MM.1S (cell line): ENCODE data around the gene APOC1.

Source experiments
- EZH2 ChIP-seq: fragments of 300-600 bp; sonication (generic); optimal IDR thresholded peaks from 2 replicates; pipeline ENCODE3; 2017; ENCODE audit warnings: low read depth, mild to moderate bottlenecking, antibody characterized with exemption, low read length, mixed read lengths
- EZH2phosphoT487 ChIP-seq: fragments of 300-600 bp; sonication (generic); IDR thresholded peaks from 2 replicates; pipeline ENCODE4 v1.6.1; 2018; ENCODE audit warnings: antibody characterized with exemption, low read length
- TF ChIP-seq, protein P1 (sequence below): fragments of 300-600 bp; sonication (generic); IDR thresholded peaks from 2 replicates; pipeline ENCODE4 v1.5.1; 2016; ENCODE audit warnings: antibody characterized with exemption, low read length, mixed read lengths

DNA sequence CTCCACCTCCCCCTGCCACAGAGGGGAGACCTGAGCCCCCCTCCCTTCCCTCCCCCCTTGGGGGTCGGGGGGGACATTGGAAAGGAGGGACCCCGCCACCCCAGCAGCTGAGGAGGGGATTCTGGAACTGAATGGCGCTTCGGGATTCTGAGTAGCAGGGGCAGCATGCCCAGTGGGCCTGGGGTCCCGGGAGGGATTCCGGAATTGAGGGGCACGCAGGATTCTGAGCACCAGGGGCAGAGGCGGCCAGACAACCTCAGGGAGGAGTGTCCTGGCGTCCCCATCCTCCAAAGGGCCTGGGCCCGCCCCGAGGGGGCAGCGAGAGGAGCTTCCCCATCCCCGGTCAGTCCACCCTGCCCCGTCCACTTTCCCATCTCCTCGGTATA, 11.2 kb upstream of the APOC1 start:
- TF ChIP-seq, protein P1, sequence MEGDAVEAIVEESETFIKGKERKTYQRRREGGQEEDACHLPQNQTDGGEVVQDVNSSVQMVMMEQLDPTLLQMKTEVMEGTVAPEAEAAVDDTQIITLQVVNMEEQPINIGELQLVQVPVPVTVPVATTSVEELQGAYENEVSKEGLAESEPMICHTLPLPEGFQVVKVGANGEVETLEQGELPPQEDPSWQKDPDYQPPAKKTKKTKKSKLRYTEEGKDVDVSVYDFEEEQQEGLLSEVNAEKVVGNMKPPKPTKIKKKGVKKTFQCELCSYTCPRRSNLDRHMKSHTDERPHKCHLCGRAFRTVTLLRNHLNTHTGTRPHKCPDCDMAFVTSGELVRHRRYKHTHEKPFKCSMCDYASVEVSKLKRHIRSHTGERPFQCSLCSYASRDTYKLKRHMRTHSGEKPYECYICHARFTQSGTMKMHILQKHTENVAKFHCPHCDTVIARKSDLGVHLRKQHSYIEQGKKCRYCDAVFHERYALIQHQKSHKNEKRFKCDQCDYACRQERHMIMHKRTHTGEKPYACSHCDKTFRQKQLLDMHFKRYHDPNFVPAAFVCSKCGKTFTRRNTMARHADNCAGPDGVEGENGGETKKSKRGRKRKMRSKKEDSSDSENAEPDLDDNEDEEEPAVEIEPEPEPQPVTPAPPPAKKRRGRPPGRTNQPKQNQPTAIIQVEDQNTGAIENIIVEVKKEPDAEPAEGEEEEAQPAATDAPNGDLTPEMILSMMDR: no peak
- TF ChIP-seq EZH2 (no peak), EZH2phosphoT487 (no peak)
